ENCODE data around the gene CAMK4.

CAMK4 gene

DNA sequence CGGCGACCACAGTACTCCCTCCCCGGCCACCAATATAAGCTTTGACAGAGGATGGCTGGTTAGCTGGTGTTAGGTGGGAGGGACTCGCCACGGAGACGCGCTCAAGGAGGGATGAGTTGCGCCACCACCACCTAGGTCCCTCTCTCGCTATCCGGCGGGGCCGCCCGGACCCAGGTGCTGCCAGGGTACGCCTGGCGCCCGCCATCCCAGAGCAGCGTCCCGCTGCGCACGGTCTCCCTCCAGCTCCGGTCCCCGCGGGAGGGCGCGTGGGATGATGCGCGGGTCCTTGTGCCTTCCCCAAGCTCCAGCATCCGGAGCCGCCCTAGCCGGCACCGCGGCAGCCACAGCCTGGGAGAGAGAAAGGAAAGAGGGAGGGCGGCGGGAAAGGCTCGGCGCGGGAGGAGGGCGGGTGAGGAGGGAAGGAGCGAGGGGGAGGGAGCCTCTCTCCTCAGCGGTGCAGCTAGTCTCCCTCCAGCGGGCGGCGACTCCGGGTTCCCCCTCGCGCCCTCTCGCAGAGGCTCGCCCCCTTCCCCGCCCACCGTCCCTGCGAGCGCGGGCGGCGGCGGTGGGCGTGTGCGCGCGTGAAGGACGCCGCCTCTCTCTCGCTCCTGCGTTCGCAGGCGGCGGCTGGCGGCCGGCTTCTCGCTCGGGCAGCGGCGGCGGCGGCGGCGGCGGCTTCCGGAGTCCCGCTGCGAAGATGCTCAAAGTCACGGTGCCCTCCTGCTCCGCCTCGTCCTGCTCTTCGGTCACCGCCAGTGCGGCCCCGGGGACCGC, at the start of gene CAMK4:
TSS of gene CAMK4 (plus strand) at position 598 of the 774 bp plus-strand sequence. CDS start at position 698, 100 bp downstream.
- TF ChIP-seq, protein P1, sequence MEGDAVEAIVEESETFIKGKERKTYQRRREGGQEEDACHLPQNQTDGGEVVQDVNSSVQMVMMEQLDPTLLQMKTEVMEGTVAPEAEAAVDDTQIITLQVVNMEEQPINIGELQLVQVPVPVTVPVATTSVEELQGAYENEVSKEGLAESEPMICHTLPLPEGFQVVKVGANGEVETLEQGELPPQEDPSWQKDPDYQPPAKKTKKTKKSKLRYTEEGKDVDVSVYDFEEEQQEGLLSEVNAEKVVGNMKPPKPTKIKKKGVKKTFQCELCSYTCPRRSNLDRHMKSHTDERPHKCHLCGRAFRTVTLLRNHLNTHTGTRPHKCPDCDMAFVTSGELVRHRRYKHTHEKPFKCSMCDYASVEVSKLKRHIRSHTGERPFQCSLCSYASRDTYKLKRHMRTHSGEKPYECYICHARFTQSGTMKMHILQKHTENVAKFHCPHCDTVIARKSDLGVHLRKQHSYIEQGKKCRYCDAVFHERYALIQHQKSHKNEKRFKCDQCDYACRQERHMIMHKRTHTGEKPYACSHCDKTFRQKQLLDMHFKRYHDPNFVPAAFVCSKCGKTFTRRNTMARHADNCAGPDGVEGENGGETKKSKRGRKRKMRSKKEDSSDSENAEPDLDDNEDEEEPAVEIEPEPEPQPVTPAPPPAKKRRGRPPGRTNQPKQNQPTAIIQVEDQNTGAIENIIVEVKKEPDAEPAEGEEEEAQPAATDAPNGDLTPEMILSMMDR (IDR thresholded peaks at IDR 0.05; ENCODE audit: borderline replicate concordance, insufficient read depth, low read depth, low read length): peak; percentile 52

DNA sequence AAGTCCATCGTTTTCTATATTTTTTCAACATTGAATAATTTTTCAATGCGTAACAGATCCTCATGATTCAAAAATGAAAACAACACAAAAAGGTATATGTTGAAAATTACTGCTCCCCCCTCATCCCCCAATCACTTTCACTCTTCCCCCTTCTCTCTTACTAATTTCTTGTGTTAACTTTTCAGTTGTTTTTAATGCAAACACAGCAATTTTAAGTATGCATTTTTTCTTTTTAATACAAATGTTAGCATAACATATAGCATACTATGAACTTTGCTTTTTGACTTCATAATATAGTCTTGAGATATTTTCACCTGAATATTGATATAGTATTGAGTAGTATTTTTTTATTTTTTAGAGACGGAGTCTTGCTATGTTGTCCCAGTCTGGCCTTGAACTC, 41.1 kb upstream of the CAMK4 start:
- no peak overlapping the region for H3K4me3 ChIP-seq (ENCODE audit: low read depth, low read length)
- TF ChIP-seq, protein P1 (IDR thresholded peaks at IDR 0.05; ENCODE audit: borderline replicate concordance, insufficient read depth, low read depth, low read length): no peak

More for the DNA sequence above, at the start of gene CAMK4:
- H3K4me3 ChIP-seq (ENCODE audit: low read depth, low read length): peak within 1 kb of the TSS; percentile 97

DNA sequence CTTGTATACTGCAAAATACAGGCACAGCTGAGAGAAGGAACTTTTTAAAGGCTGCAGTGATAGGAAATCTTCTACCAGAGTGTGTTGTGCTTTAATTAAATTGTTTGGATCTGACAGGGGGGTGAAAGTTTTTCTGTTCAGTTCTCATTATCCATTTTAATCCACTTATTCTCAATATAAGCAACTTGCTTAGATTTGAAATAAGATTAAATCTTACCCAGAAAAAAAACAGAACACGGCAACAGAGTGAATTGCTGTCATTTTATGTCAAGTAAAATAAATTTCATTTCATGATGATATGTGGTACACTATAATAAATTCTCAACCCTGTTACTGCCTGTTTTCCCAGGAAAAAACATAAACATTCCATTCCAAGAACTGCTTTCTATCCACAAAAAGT, 37.1 kb upstream of the CAMK4 start:
- TF ChIP-seq, protein P1 (IDR thresholded peaks at IDR 0.05; ENCODE audit: borderline replicate concordance, insufficient read depth, low read depth, low read length): no peak

DNA sequence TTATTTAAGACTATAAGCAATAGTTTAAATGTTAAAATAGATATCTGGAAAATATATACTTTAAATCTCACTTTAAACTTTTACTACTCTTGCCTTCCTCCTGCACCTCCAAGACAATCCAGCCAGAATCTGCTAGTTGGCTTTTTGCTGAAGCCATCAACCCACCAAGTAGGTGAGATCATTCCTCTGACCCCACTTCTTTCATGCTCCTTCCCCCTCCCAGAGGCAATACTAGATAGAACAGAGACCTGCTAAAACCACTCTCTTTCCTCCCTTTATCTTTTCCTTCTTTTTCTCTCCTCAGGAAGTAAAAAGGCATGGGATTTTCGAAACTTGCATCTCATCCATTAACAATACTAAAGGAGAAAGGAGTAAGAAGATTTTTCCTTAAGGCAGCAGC, 30.1 kb upstream of the CAMK4 start:
- TF ChIP-seq, protein P1 (IDR thresholded peaks at IDR 0.05; ENCODE audit: borderline replicate concordance, insufficient read depth, low read depth, low read length): no peak
- no peak overlapping the region for H3K4me3 ChIP-seq (ENCODE audit: low read depth, low read length)

More for the DNA sequence above, 37.1 kb upstream of the CAMK4 start:
- no peak overlapping the region for H3K4me3 ChIP-seq (ENCODE audit: low read depth, low read length)

DNA sequence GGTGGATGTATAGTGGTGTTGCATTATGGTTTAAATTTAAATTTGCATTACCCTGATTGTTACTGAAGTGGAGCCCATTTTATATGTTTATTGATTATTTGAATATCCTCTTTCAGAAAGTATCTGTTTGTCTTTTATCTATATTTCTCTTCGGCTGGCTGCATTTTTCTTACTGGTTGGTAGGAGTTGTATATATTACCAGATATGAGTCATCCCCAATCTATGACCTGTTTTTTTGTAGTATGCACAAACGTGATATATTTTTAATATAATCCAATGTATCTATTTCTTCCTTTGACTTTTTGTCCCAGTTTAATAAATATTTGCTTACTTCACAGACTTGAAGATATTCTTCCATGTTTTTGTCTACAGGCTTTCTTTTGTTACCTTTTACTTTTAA, 29.3 kb upstream of the CAMK4 start:
- TF ChIP-seq, protein P1 (IDR thresholded peaks at IDR 0.05; ENCODE audit: borderline replicate concordance, insufficient read depth, low read depth, low read length): no peak
- no peak overlapping the region for H3K4me3 ChIP-seq (ENCODE audit: low read depth, low read length)

DNA sequence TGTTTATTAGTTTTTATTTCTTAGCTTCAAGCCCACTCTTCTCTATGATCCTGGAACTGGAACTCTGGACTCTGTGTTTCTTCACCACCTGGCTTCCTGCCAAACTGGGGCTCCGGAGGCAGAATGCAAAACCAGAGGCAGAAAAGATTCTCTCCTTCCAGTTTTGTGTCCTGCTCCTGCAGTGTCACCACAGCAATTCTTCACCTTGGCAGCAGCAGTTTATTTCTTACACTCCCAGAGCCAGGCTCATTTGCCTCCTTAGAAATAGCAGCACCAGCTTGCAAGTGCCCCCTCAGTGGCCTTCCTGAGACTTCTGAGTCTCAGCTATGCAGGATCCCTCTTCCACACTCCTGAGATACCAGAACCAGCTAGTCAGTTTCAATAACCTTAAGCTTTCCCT, 26.7 kb upstream of the CAMK4 start:
- H3K4me3 ChIP-seq (ENCODE audit: low read depth, low read length): no peak overlapping the region

More for the DNA sequence above, 26.7 kb upstream of the CAMK4 start:
- TF ChIP-seq, protein P1 (IDR thresholded peaks at IDR 0.05; ENCODE audit: borderline replicate concordance, insufficient read depth, low read depth, low read length): no peak

Measured in GM12875 (cell line).